Dendritic cell treated with granulocyte-macrophage colony-stimulating factor and Interleukin-4, amounts not matched to agents 40 ng/mL and 50 ng/mL, for 4 days (primary cell): ENCODE measurements around the gene GOT1.
A peak's percentile ranks its signal among the peaks of the same experiment; 100 is the strongest.

Experiments
- H3K27ac Mint-ChIP-seq: one replicate; pipeline ENCODE4 v1.8.0; 2022; ENCODE audit warnings: mild to moderate bottlenecking, mixed read lengths
- H3K27me3 Mint-ChIP-seq: one replicate; pipeline ENCODE4 v1.8.0; 2022; ENCODE audit warnings: mild to moderate bottlenecking, mixed read lengths
- H3K36me3 Mint-ChIP-seq: one replicate; pipeline ENCODE4 v1.8.0; 2022; ENCODE audit warnings: low read depth, mixed read lengths
- H3K4me1 Mint-ChIP-seq: one replicate; pipeline ENCODE4 v1.8.0; 2022; ENCODE audit warnings: low read depth, mixed read lengths
- H3K4me3 Mint-ChIP-seq: one replicate; pipeline ENCODE4 v1.8.0; 2022; ENCODE audit warnings: mild to moderate bottlenecking, moderate library complexity, mixed read lengths
- H3K9me3 Mint-ChIP-seq: one replicate; pipeline ENCODE4 v1.8.0; 2022; ENCODE audit warnings: mixed read lengths
- intact Hi-C: fragments of 100-400 bp; cut with micrococcal nuclease; formaldehyde crosslinking; loops from one replicate; pipeline ENCODE4 v1.15.0; 2022

The GOT1 gene

GRCh38 chr10:99450156-99450555 is 19.7 kb upstream of the GOT1 start:
- Mint-ChIP-seq H3K9me3 (no peaks in the 10 kb centered on the region), H3K36me3 (no peaks in the 10 kb centered on the region), H3K27ac (no peak overlapping the region), H3K4me3 (no peak overlapping the region), H3K4me1 (peaks cover under 1% of the 10 kb centered on the region), H3K27me3 (peaks cover 13% of the 10 kb centered on the region)
- intact Hi-C loops, result no loop called here

- Mint-ChIP-seq H3K9me3 (no peaks in the 10 kb centered on the region), H3K36me3 (no peaks in the 10 kb centered on the region), H3K4me3 (no peak overlapping the region), H3K27me3 (peaks cover 13% of the 10 kb centered on the region), H3K27ac (no peak overlapping the region), H3K4me1 (no peaks in the 10 kb centered on the region)
- intact Hi-C loops, result no loop called here
Measured at GRCh38 chr10:99449023-99449422, 18.6 kb upstream of the GOT1 start.

GRCh38 chr10:99444383-99445045 is 14.1 kb upstream of the GOT1 start:
- H3K4me3 Mint-ChIP-seq, result no peak overlapping the region
- H3K4me1 Mint-ChIP-seq, result no peaks in the 10 kb centered on the region
- H3K27me3 Mint-ChIP-seq, result peaks cover 6% of the 10 kb centered on the region
- H3K9me3 Mint-ChIP-seq, result no peaks in the 10 kb centered on the region
- H3K36me3 Mint-ChIP-seq, result no peaks in the 10 kb centered on the region
- H3K27ac Mint-ChIP-seq, result no peak overlapping the region
- intact Hi-C loops, result no loop called here

- intact Hi-C loops, result no loop called here
- H3K9me3 Mint-ChIP-seq, result no peaks in the 10 kb centered on the region
- H3K36me3 Mint-ChIP-seq, result no peaks in the 10 kb centered on the region
- H3K27ac Mint-ChIP-seq, result no peak overlapping the region
- peaks cover 4% of the 10 kb centered on the region for H3K27me3 Mint-ChIP-seq
- no peak overlapping the region for H3K4me3 Mint-ChIP-seq
- no peaks in the 10 kb centered on the region for H3K4me1 Mint-ChIP-seq
Measured at GRCh38 chr10:99443500-99443899, 13.1 kb upstream of the GOT1 start.

- Mint-ChIP-seq H3K36me3 (peaks cover 5% of the 10 kb centered on the region), H3K9me3 (no peaks in the 10 kb centered on the region), H3K27ac (no peak overlapping the region), H3K4me3 (no peak overlapping the region), H3K27me3 (peaks cover 4% of the 10 kb centered on the region), H3K4me1 (no peaks in the 10 kb centered on the region)
- intact Hi-C loops, result no loop called here
Measured at GRCh38 chr10:99442394-99442793, 12.0 kb upstream of the GOT1 start.

GRCh38 chr10:99438890-99439289 is 8.5 kb upstream of the GOT1 start:
- H3K4me3 Mint-ChIP-seq, result no peak overlapping the region
- no peak overlapping the region for H3K27ac Mint-ChIP-seq
- H3K27me3 Mint-ChIP-seq, result no peaks in the 10 kb centered on the region
- intact Hi-C loops, result loop anchor here (5.0 kb wide), 1 partner anchor 108 kb away; no protein-coding TSS in a partner anchor
- H3K4me1 Mint-ChIP-seq, result peaks cover 9% of the 10 kb centered on the region
- no peaks in the 10 kb centered on the region for H3K9me3 Mint-ChIP-seq
- H3K36me3 Mint-ChIP-seq, result peaks cover 19% of the 10 kb centered on the region

- intact Hi-C loops, result loop anchor here (5.0 kb wide), 1 partner anchor 111 kb away; no protein-coding TSS in a partner anchor
- Mint-ChIP-seq H3K9me3 (no peaks in the 10 kb centered on the region), H3K27ac (no peak overlapping the region), H3K4me3 (no peak overlapping the region), H3K27me3 (no peaks in the 10 kb centered on the region), H3K36me3 (peaks cover 34% of the 10 kb centered on the region), H3K4me1 (peaks cover 24% of the 10 kb centered on the region)
Measured at GRCh38 chr10:99435986-99436638, 5.7 kb upstream of the GOT1 start.

- Mint-ChIP-seq H3K36me3 (peaks cover 44% of the 10 kb centered on the region), H3K27ac (no peak overlapping the region), H3K9me3 (no peaks in the 10 kb centered on the region), H3K4me1 (peaks cover 46% of the 10 kb centered on the region), H3K27me3 (no peaks in the 10 kb centered on the region), H3K4me3 (no peak overlapping the region)
- intact Hi-C loops, result loop anchor here (5.0 kb wide), 2 partner anchors 99 to 279 kb away; partner anchors contain the start of gene NKX2-3
Measured at GRCh38 chr10:99433378-99434020, 3.1 kb upstream of the GOT1 start.

GRCh38 chr10:99432881-99433280 is 2.5 kb upstream of the GOT1 start:
- no peak overlapping the region for H3K27ac Mint-ChIP-seq
- no peaks in the 10 kb centered on the region for H3K9me3 Mint-ChIP-seq
- H3K36me3 Mint-ChIP-seq, result peaks cover 44% of the 10 kb centered on the region
- intact Hi-C loops, result loop anchor here (5.0 kb wide), 2 partner anchors 99 to 279 kb away; partner anchors contain the start of gene NKX2-3
- H3K4me1 Mint-ChIP-seq, result peaks cover 46% of the 10 kb centered on the region
- H3K4me3 Mint-ChIP-seq, result no peak overlapping the region
- H3K27me3 Mint-ChIP-seq, result no peaks in the 10 kb centered on the region

- no peaks in the 10 kb centered on the region for H3K27me3 Mint-ChIP-seq
- H3K4me3 Mint-ChIP-seq, result no peak overlapping the region
- peaks cover 38% of the 10 kb centered on the region for H3K36me3 Mint-ChIP-seq
- H3K27ac Mint-ChIP-seq, result no peak overlapping the region
- H3K4me1 Mint-ChIP-seq, result peaks cover 46% of the 10 kb centered on the region
- H3K9me3 Mint-ChIP-seq, result no peaks in the 10 kb centered on the region
- intact Hi-C loops, result loop anchor here (5.0 kb wide), 2 partner anchors 100 to 280 kb away; partner anchors contain the start of gene NKX2-3
Measured at GRCh38 chr10:99432047-99432446, 1.6 kb upstream of the GOT1 start.

GRCh38 chr10:99431190-99431760 is 851 bp upstream of the GOT1 start:
- H3K4me3 Mint-ChIP-seq, result peak overlapping the region; percentile 94
- H3K4me1 Mint-ChIP-seq, result peaks cover 46% of the 10 kb centered on the region
- peak overlapping the region; percentile 98 for H3K27ac Mint-ChIP-seq
- H3K36me3 Mint-ChIP-seq, result peaks cover 34% of the 10 kb centered on the region
- no peaks in the 10 kb centered on the region for H3K27me3 Mint-ChIP-seq
- intact Hi-C loops, result loop anchor here (2.0 to 5.0 kb wide), 3 partner anchors 101 to 281 kb away; partner anchors contain the start of gene NKX2-3
- no peaks in the 10 kb centered on the region for H3K9me3 Mint-ChIP-seq

- Mint-ChIP-seq H3K4me1 (peaks cover 46% of the 10 kb centered on the region), H3K27ac (peak overlapping the region; percentile 98), H3K4me3 (peak overlapping the region; percentile 94), H3K27me3 (no peaks in the 10 kb centered on the region), H3K9me3 (no peaks in the 10 kb centered on the region), H3K36me3 (peaks cover 42% of the 10 kb centered on the region)
- intact Hi-C loops, result loop anchor here (2.0 to 5.0 kb wide), 3 partner anchors 102 to 282 kb away; partner anchors contain the start of gene NKX2-3
Measured at GRCh38 chr10:99430116-99430450, 341 bp downstream of the GOT1 start.

- peak overlapping the region; percentile 98 for H3K27ac Mint-ChIP-seq
- intact Hi-C loops, result loop anchor here (2.0 to 5.0 kb wide), 3 partner anchors 103 to 283 kb away; partner anchors contain the start of gene NKX2-3
- peaks cover 44% of the 10 kb centered on the region for H3K4me1 Mint-ChIP-seq
- peaks cover 45% of the 10 kb centered on the region for H3K36me3 Mint-ChIP-seq
- H3K9me3 Mint-ChIP-seq, result no peaks in the 10 kb centered on the region
- H3K27me3 Mint-ChIP-seq, result no peaks in the 10 kb centered on the region
- H3K4me3 Mint-ChIP-seq, result peak overlapping the region; percentile 94
Measured at GRCh38 chr10:99429517-99430095, 818 bp downstream of the GOT1 start.
